Thyroid gland (tissue), 4 donors: ENCODE measurements around the gene MAMLD1.

Experiments used
- POLR2A ChIP-seq, 2 donors: fragments of 450-650 bp; IDR thresholded peaks; one replicate each; pipeline ENCODE4 v1.6.1; 2017; ENCODE audit warnings: antibody characterized with exemption in 2 of 2, mild to moderate bottlenecking in 2 of 2, moderate library complexity in 1 of 2
- TF ChIP-seq, protein P1 (sequence below), 6 experiments: fragments of 200-600 bp in 3 of 6; fragments of 450-650 bp in 3 of 6; sonication (generic) in 3 of 6; IDR thresholded peaks; one replicate each; pipeline ENCODE4 v1.5.1; 2016 to 2019; ENCODE audit warnings: antibody characterized with exemption in 6 of 6, mild to moderate bottlenecking in 2 of 6, inconsistent platforms in 1 of 6, moderate library complexity in 1 of 6

GRCh38 chrX:150377005-150377404 lies 13.9 kb downstream of the MAMLD1 start:
- TF ChIP-seq, protein P1, sequence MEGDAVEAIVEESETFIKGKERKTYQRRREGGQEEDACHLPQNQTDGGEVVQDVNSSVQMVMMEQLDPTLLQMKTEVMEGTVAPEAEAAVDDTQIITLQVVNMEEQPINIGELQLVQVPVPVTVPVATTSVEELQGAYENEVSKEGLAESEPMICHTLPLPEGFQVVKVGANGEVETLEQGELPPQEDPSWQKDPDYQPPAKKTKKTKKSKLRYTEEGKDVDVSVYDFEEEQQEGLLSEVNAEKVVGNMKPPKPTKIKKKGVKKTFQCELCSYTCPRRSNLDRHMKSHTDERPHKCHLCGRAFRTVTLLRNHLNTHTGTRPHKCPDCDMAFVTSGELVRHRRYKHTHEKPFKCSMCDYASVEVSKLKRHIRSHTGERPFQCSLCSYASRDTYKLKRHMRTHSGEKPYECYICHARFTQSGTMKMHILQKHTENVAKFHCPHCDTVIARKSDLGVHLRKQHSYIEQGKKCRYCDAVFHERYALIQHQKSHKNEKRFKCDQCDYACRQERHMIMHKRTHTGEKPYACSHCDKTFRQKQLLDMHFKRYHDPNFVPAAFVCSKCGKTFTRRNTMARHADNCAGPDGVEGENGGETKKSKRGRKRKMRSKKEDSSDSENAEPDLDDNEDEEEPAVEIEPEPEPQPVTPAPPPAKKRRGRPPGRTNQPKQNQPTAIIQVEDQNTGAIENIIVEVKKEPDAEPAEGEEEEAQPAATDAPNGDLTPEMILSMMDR (IDR thresholded peaks at IDR 0.05) = no peak
- TF ChIP-seq POLR2A (IDR thresholded peaks at IDR 0.05) = no peak
